Astrocyte of the cerebellum (primary cell): ENCODE results near the gene OR2T1.
"Not testable (repeated sequence)": the region's sequence is repeated elsewhere in the genome, so short reads cannot be mapped to it uniquely, and the experiment has no call there.

Experiments
- DNase-seq: peaks from one replicate; pipeline ENCODE4 v3.0.0-alpha.2; 2011; ENCODE audit warnings: low read depth
- H3K4me3 ChIP-seq: 2 replicates; pipeline ENCODE4 v1.5.1; 2011; ENCODE audit warnings: mild to moderate bottlenecking, low read depth, low read length, moderate library complexity
- in situ Hi-C: cut with HindIII; loops from 2 replicates; pipeline ENCODE4 v1.10.0; 2017; ENCODE audit warnings: low sequenced_read_pairs
- TF ChIP-seq, protein P1 (sequence below): IDR thresholded peaks from 2 replicates; pipeline ENCODE4 v1.5.1; 2012; ENCODE audit warnings: low read length, low read depth, moderate library complexity, mild to moderate bottlenecking; ENCODE audit errors: missing control alignments

The OR2T1 gene

DNA sequence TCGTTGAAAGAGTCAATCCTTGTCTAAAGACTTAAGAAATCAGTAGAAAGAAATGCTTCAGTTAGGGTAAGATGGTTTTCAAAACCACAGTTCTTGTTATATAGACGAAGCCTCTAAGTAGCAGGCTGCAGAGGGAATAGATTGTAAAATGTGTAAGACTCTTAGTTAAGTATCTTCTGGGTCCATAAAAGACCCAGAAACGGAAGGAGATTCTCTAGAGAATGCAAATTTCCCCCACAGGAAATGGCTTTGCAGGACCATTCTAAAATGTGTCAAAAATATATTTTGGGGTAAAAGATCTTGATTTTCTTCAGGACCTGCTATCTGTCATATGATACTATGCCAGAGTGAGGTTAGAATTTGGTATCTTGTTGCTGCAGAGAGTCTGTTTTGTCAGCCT, 13.4 kb downstream of the OR2T1 start:
- TF ChIP-seq, protein P1, sequence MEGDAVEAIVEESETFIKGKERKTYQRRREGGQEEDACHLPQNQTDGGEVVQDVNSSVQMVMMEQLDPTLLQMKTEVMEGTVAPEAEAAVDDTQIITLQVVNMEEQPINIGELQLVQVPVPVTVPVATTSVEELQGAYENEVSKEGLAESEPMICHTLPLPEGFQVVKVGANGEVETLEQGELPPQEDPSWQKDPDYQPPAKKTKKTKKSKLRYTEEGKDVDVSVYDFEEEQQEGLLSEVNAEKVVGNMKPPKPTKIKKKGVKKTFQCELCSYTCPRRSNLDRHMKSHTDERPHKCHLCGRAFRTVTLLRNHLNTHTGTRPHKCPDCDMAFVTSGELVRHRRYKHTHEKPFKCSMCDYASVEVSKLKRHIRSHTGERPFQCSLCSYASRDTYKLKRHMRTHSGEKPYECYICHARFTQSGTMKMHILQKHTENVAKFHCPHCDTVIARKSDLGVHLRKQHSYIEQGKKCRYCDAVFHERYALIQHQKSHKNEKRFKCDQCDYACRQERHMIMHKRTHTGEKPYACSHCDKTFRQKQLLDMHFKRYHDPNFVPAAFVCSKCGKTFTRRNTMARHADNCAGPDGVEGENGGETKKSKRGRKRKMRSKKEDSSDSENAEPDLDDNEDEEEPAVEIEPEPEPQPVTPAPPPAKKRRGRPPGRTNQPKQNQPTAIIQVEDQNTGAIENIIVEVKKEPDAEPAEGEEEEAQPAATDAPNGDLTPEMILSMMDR, result no peak
- no peak for DNase-seq
- in situ Hi-C loops, result no loop called here
- no peak overlapping the region for H3K4me3 ChIP-seq

DNA sequence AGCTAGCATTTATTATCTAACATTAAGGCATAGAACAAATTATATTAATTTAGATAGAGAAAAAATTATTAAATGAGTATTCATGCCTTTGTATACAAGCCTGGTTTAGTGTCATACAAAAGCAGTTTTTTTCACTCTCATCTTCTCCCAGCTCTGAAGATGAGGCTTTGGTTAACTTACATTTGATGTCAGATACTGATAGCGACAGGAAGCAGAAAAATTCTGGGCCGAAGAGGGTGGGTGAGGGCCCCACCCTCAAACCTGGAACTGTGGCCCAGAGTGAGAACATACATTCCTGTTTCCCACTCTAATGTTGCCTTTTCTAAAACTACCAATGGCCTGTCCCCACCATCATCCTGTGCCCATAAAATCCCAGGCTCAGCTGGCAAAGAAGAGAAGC, 15.0 kb downstream of the OR2T1 start:
- no peak for DNase-seq
- in situ Hi-C loops, result no loop called here
- TF ChIP-seq, protein P1, result no peak
- no peak overlapping the region for H3K4me3 ChIP-seq

DNA sequence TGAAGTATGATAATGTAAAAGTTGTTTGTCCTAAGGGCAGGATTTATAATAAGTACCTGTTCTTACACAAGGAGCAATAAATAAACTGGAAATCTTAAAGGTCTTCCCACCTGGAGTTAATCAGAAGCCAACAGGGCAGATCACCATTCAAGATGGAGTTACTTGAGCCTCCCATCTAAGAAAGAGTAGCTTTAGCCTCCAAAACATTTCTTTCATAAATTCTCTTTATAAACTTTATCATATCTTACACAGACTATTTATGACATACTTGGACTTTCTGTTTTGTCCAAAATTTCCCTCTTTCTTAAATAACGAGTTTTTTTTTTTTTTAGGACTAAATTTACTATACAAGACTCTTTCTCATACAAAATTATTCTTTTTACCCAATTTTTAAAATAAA, 18.5 kb downstream of the OR2T1 start:
- no peak for DNase-seq
- TF ChIP-seq, protein P1, result no peak
- in situ Hi-C loops, result loop anchor here (5.0 kb wide), 1 partner anchor 89 kb away; no protein-coding TSS in a partner anchor
- no peak overlapping the region for H3K4me3 ChIP-seq

DNA sequence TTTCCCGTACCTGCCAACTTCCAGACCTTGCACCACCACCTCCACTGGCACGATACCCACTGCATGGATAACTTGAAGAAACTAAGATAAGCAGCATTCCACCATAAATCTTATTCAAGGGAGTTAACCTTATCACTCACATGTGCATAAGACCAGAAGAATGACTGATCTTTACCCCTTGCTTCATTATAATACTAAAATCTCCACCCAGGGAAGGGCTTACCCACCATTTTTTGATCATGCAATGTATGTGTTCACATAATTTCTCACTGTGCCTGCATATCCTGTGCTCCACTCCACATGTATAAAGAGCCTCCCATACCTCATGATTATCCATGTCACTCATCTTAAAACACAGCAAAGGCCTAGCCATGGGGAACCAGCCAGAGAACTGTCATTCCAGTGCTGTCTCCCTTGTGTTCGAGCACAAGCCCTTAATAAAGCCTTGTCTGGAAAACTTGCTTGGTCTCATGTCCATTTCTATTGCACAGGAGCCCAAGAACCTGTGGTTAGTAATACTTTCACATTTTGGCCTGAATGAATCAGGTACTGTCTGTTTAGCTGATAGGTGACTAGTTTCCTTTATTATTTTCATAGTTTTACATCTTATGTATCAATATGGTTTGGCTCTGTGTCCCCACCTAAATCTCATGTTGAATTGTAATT, 24.8 kb downstream of the OR2T1 start:
- DNase-seq, H3K4me3 ChIP-seq, in situ Hi-C loops: not testable (repeated sequence)

DNA sequence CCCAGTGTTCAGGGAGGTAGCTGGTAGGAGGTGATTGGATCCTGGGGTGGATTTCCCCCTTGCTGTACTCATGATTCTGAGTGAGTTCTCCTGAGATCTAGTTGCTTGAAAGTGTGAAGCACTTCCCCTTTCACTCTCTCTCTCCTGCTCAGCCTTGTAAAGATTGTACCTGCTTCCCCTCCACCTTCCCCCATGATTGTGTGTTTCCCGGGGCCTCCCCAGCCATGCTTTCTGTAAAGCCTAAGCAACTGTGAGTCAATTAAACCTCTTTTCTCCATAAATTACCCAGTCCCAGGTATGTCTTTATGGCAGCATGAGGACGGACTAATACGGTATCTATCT, 25.3 kb downstream of the OR2T1 start:
- in situ Hi-C loops, H3K4me3 ChIP-seq, DNase-seq: not testable (repeated sequence)

DNA sequence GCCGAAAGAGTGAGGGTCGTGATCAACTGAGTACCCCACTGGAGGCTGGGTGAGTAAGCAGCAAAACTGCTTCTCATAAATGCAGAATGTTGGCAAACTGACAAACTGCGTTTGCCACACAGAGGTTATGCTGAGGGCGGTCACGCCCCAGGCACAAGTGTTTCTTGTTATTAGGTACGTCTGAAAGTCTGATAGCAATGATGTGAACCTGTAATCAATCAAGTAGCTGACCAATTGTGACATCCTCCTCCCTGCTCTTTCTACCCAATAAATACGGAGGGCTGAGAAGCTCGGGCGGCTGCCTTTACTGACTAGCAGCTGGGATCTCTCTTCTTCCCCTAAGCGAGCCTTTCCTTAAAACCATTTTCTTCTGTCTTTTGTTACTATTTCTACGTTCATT, 28.8 kb downstream of the OR2T1 start:
- H3K4me3 ChIP-seq, in situ Hi-C loops, DNase-seq: not testable (repeated sequence)

DNA sequence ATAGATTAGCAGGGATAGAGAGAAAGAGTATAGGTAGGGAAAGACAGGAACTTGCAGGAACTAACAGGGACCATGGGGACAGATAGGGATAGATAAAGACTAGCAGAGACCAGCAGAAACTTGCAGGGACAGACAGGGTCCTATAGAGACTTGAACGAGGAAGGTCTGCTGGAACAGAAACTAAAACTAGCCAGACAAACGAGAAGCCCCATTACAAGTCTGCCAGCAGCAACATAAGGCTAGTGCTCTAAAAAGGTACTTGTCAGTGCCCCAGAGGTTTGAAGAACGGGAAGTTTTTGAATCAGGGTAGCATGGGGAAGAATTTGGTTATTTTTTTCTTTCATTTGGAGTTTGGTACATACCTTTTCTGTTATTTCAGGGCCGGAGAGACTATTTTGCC, 29.4 kb downstream of the OR2T1 start:
- in situ Hi-C loops, H3K4me3 ChIP-seq, DNase-seq: not testable (repeated sequence)

DNA sequence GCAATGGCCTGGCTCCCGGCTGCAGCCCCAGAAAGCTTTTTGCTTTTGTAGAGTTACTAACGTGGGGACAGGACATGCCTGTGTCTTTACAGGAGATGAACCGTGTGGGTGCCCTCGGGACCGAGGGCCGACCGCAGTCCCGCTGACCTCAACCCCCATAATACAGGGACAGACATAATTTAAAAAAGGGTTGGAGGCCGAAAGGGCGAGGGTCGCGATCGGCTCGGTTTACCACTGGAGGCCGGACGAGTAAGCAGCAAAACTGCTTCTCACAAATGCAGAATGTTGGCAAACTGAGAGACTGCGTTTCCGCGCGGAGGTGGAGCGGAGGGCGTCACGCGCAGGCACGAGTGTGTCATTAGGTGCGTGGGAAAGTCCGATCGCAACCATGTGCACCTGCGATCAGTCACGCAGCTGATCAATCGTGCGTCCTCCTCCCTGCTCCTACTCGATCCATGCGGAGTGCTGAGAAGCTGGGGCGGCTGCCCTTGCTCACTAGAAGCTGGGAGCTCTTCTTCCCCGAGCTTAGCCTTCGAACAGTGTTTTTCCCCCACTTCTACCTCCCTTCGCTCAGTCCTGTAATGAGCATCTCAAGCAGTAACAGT, 31.1 kb downstream of the OR2T1 start:
- in situ Hi-C loops, H3K4me3 ChIP-seq, DNase-seq: not testable (repeated sequence)

DNA sequence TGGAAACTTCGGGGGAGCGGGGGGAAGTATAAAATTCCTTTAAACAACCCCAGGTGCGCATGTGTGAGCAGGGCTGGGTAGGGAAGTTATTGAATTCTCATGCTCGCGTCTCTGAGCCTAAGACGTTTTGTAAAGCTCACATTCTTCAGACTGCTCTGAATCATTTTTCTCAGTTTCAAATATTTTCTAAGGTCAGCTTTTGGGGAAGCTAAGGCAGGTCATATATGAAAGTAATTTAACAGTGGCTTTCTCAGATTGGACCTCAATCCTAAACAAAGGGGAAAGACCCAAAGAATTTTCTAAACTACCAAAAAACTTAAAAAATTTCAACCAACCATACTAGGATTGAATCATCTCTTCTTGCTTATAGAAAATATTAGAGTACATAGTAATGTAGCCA, 32.1 kb downstream of the OR2T1 start:
- in situ Hi-C loops, H3K4me3 ChIP-seq, DNase-seq: not testable (repeated sequence)

DNA sequence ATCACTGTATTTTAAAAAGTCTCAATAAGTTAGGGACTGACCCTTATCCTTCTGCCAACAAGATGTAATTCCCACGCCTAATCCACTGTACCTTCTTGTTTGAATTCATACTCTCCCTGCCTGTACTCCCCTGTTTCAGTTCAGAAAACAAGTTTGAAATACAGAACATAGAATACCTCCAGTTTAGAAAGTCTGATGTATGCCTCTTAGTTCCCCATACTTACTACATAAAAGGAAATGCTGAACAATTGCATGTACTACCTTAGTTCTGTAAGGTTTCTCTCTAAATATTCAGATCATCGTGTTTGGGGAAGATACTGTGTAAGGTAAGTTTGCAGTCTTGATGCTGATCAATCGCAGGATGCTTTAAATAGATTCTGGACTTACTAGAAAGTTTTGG, 33.5 kb downstream of the OR2T1 start:
- H3K4me3 ChIP-seq, DNase-seq, in situ Hi-C loops: not testable (repeated sequence)

DNA sequence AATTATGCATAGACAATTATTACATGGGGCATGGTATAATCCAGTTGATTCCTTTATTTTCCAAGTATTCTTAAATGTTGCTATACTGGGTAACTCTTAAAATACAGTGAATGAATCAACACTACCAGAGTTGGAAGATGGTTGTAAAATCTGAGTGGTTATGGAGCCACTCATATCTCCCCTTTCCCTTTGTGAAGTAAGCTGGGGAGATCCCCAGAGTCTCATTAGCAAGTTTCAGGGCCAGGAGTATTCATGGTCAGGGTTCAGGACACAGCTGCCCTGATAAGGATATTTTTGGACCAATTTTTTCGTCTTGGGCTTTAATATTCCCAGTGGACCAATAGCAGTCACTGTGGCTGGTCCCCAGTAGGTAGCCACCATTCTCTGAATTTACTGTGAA, 35.8 kb downstream of the OR2T1 start:
- H3K4me3 ChIP-seq, in situ Hi-C loops, DNase-seq: not testable (repeated sequence)

DNA sequence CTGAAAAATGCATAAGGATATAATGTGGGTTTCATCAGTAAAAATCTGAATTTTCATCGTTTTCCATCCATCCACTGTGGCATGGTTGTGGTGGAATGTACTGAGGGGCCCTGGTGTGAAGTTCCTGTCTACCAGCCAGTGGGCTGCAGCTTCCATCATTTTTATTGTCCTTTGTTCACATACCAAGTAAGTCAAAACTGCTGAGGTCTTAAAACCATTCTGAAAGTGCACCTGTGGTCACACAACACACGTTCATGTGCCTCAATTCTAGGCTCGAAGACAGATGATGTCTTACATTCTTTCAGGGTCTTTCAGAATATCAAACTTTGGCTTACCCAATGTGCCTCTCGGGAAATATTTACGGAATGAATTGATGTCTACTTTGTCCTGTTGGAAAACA, 36.4 kb downstream of the OR2T1 start:
- H3K4me3 ChIP-seq, in situ Hi-C loops, DNase-seq: not testable (repeated sequence)

DNA sequence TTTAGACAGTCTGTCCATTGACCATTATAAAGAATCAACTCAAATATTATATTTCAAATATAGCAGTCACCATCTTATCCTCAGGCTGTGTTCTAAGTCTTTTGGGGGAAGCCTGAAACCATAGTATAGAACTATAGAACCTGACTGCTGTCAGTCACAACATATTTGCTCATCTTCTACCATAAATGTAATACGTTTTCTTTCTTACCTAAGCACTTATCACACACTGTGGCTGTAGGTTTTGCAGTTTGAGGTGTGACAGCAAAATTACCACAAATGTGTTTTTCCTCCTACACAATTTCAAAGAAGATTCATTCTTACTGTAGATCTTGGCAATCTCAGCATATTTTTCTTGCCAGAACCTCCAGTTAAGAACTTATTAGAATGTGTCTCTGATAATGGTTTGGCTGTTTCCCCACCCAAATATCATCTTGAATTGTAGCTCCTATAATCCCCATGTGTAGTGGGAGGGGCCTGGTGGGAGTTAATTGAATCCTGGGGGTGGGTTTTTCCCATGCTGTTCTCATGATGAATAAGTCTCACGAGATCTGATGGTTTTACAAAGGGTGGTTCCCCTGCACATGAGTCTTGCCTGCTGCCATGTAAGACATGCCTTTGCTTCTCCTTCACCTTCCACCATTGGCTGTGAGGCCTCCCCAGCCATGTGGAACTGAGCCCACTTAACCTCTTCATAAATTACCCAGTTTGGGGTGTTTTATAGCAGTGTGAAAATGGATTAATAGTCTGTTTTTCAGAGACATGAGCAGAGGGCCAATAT, 39.8 kb downstream of the OR2T1 start:
- in situ Hi-C loops, H3K4me3 ChIP-seq, DNase-seq: not testable (repeated sequence)

DNA sequence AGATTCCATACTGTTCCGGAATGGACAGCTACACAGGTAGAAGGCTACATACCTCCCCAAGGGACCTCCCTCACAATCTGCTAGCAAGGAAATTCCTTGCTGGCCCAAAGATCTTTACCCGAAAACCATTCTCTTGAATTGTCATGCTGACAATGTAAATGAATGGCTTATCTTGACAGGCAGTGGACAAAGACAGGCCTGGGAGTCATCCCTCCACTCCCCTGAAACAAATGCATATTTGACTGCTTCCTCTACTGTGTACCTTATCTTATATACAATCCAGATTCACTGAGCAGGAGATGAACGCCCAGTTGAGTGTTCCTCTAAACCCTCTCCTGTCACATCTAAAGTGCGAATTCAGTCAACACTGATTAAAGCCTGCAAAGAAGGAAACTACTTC, 41.8 kb downstream of the OR2T1 start:
- H3K4me3 ChIP-seq, in situ Hi-C loops, DNase-seq: not testable (repeated sequence)
